RPMI7951 (cell line): ENCODE data around the gene DENND1A. TPM values are rescaled to one million over a fixed set of nuclear protein-coding genes. Genes with fewer than 3 reads are reported as not detected.

Experiments used
- DNase-seq: peaks from one replicate; pipeline ENCODE4 v3.0.0-alpha.2; 2012; ENCODE audit warnings: low read depth
- total RNA-seq: library from RNA; depleted of rRNA; stranded (reverse); fragments of >200 nt; shearing (Covaris generic); gene quantifications from 2 replicates; pipeline ENCODE4 v1.2.3, GENCODE V29; 2014

Gene DENND1A
- total RNA-seq, 1 experiment from 2014 or later: 24.0 TPM

- no peak for DNase-seq
These were observed 314.5 kb downstream of the DENND1A start for GRCh38 chr9:123615381-123615780.

GRCh38 chr9:123614306-123615263 lies 315.3 kb downstream of the DENND1A start:
- DNase-seq: no peak

- peak; percentile 16 for DNase-seq
These were observed 318.7 kb downstream of the DENND1A start for GRCh38 chr9:123611226-123611625.

GRCh38 chr9:123609844-123610243 lies 320.1 kb downstream of the DENND1A start:
- no peak for DNase-seq

- DNase-seq: no peak
These were observed 321.8 kb downstream of the DENND1A start for GRCh38 chr9:123608104-123608503.

GRCh38 chr9:123607479-123607878 lies 322.4 kb downstream of the DENND1A start:
- no peak for DNase-seq

- no peak for DNase-seq
These were observed 323.8 kb downstream of the DENND1A start for GRCh38 chr9:123606141-123606540.

- no peak for DNase-seq
These were observed 324.6 kb downstream of the DENND1A start for GRCh38 chr9:123605286-123605685.

- DNase-seq: no peak
These were observed 325.1 kb downstream of the DENND1A start for GRCh38 chr9:123604861-123605260.

GRCh38 chr9:123601828-123602227 lies 328.1 kb downstream of the DENND1A start:
- DNase-seq: no peak

- no peak for DNase-seq
These were observed 330.1 kb downstream of the DENND1A start for GRCh38 chr9:123599781-123600180.

GRCh38 chr9:123597876-123598556 lies 331.9 kb downstream of the DENND1A start:
- no peak for DNase-seq

- DNase-seq: no peak
These were observed 332.9 kb downstream of the DENND1A start for GRCh38 chr9:123597048-123597447.

- no peak for DNase-seq
These were observed 338.6 kb downstream of the DENND1A start for GRCh38 chr9:123591283-123591682.

GRCh38 chr9:123590499-123590898 lies 339.4 kb downstream of the DENND1A start:
- DNase-seq: no peak

- no peak for DNase-seq
These were observed 340.3 kb downstream of the DENND1A start for GRCh38 chr9:123589361-123590239.

- no peak for DNase-seq
These were observed 343.7 kb downstream of the DENND1A start for GRCh38 chr9:123586275-123586674.

- DNase-seq: no peak
These were observed 345.4 kb downstream of the DENND1A start for GRCh38 chr9:123584202-123585176.

- DNase-seq: no peak
These were observed 346.3 kb downstream of the DENND1A start for GRCh38 chr9:123583646-123584045.

- DNase-seq: no peak
These were observed 358.7 kb downstream of the DENND1A start for GRCh38 chr9:123571240-123571639.
